Testis (tissue), 5 donors: ENCODE data around the gene MRPL9. TPM values are rescaled to one million over a fixed set of nuclear protein-coding genes. Genes with fewer than 3 reads are reported as not detected.

ENCODE experiments used
- DNase-seq: peaks from one replicate; pipeline ENCODE4 v3.0.0-alpha.2; 2019
- H3K27ac ChIP-seq, 2 donors: fragments of 200-600 bp; sonication (generic); one replicate each; pipeline ENCODE4 v1.5.1; 2019
- H3K27me3 ChIP-seq: fragments of 200-600 bp; sonication (generic); one replicate; pipeline ENCODE4 v1.5.1; 2019
- H3K36me3 ChIP-seq: fragments of 200-600 bp; sonication (generic); one replicate; pipeline ENCODE4 v1.5.1; 2017; ENCODE audit warnings: low read depth; ENCODE audit errors: missing control alignments
- H3K4me1 ChIP-seq: fragments of 200-600 bp; sonication (generic); one replicate; pipeline ENCODE4 v1.5.1; 2019
- H3K4me3 ChIP-seq, 2 donors: fragments of 200-600 bp; sonication (generic); one replicate each; pipeline ENCODE4 v1.5.1; 2017 to 2019
- H3K9me3 ChIP-seq: fragments of 200-600 bp; sonication (generic); one replicate; pipeline ENCODE4 v1.5.1; 2017
- CTCF ChIP-seq, 3 experiments: fragments of 450-650 bp in 2 of 3; fragments of 200-600 bp in 1 of 3; sonication (generic) in 1 of 3; IDR thresholded peaks; one replicate each; pipeline ENCODE4 v1.5.1; 2016 to 2019; ENCODE audit warnings: antibody characterized with exemption in 3 of 3, mild to moderate bottlenecking in 2 of 3, moderate library complexity in 1 of 3
- POLR2A ChIP-seq: fragments of 450-650 bp; IDR thresholded peaks from one replicate; pipeline ENCODE4 v1.6.1; 2017; ENCODE audit warnings: antibody characterized with exemption, mild to moderate bottlenecking, moderate library complexity
- WGBS, 2 donors: methylation state at CpG; one replicate each; pipeline ENCODE4 v1.1.5; 2018; 5-methylcytosine and 5-hydroxymethylcytosine counted together
- intact Hi-C: fragments of 100-400 bp; cut with DNase I; formaldehyde crosslinking; loops from one replicate; pipeline ENCODE4 v1.15.1; 2023; ENCODE audit warnings: low total_unique reads
- long read RNA-seq, 2 donors: transcript quantifications; one replicate each; lab custom pipeline, GENCODE V29; 2026
- polyA plus RNA-seq: library from polyadenylated mRNA; stranded (reverse); fragments of 350-450 nt; fragmentation: Illumina TruSeq; extraction: RNeasy Lipid Tissue Mini Kit (QIAGEN cat#74804); gene quantifications from one replicate; pipeline ENCODE4 v1.2.3, GENCODE V29; 2014; ENCODE audit warnings: low read depth, low replicate concordance; ENCODE audit not compliant: insufficient read depth
- total RNA-seq, 2 donors: library from RNA; depleted of rRNA; stranded (reverse); fragments of >200 nt; gene quantifications; one replicate each; pipeline ENCODE4 v1.2.3, GENCODE V29; 2016

MRPL9 gene
- total RNA-seq (10 to 100 TPM; 53.5 to 70.6 TPM), polyA plus RNA-seq (75.0 TPM)
- long read RNA-seq, donor 1, transcript MRPL9-211 (2 exons, 403 nt): minor isoform, 6 of 55 reads
- long read RNA-seq, donor 1, transcript MRPL9-202 (7 exons, 1,296 nt): major isoform, 31 of 55 reads
- long read RNA-seq, donor 1, transcript MRPL9-203 (3 exons, 348 nt): minor isoform, 5 of 55 reads
- long read RNA-seq, donor 1, partial matches to known transcripts: 10 of 55 reads
- long read RNA-seq, donor 1, other reads (novel, unspliced or antisense): 0 of 55 reads
- long read RNA-seq, donor 2, transcript MRPL9-203 (3 exons, 348 nt): minor isoform, 5 of 40 reads
- long read RNA-seq, donor 2, transcript MRPL9-202 (7 exons, 1,296 nt): major isoform, 21 of 40 reads
- long read RNA-seq, donor 2, partial matches to known transcripts: 7 of 40 reads
- long read RNA-seq, donor 2, other reads (novel, unspliced or antisense): 0 of 40 reads

GRCh38 chr1:151762941-151763921 is at the start of gene MRPL9:
TSS of gene MRPL9 (minus strand) at chr1:151763496. CDS start at chr1:151763479, 17 bp downstream.
- intact Hi-C loops: no loop called here
- Histone ChIP-seq H3K36me3 (no peaks in the 10 kb centered on the region), H3K4me3 (peak within 1 kb of the TSS; percentile 79 to 85), H3K4me1 (no peaks in the 10 kb centered on the region), H3K27me3 (no peaks in the 10 kb centered on the region), H3K9me3 (no peaks in the 10 kb centered on the region), H3K27ac (peak within 1 kb of the TSS; percentile 80 to 84)
- WGBS, 2 donors: 1 to 2% methylated on average over 35 to 60 of the region's 68 CpGs
- no peak for TF ChIP-seq POLR2A
- TF ChIP-seq CTCF (IDR thresholded peaks at IDR 0.05): peak in 1 of 3 experiments; percentile 10
- peak; percentile 92 for DNase-seq

GRCh38 chr1:151811181-151811580 is 47.9 kb upstream of the MRPL9 start:
- TF ChIP-seq CTCF (IDR thresholded peaks at IDR 0.05) (no peak), POLR2A (no peak)
- Histone ChIP-seq H3K4me3 (no peak overlapping the region), H3K27me3 (no peaks in the 10 kb centered on the region), H3K9me3 (no peaks in the 10 kb centered on the region), H3K36me3 (no peaks in the 10 kb centered on the region), H3K4me1 (no peaks in the 10 kb centered on the region), H3K27ac (no peak overlapping the region)
- WGBS, 2 donors: 63 to 74% methylated on average over 9 of the region's 9 CpGs
- DNase-seq: no peak
- intact Hi-C loops: no loop called here

- Histone ChIP-seq H3K36me3 (no peaks in the 10 kb centered on the region), H3K27me3 (no peaks in the 10 kb centered on the region), H3K27ac (no peak overlapping the region), H3K4me3 (no peak overlapping the region), H3K4me1 (no peaks in the 10 kb centered on the region), H3K9me3 (no peaks in the 10 kb centered on the region)
- TF ChIP-seq CTCF (IDR thresholded peaks at IDR 0.05): no peak
- no peak for TF ChIP-seq POLR2A
- intact Hi-C loops: no loop called here
- 96 to 100% methylated on average over 1 of the region's 1 CpG for WGBS, 2 donors
- no peak for DNase-seq
These were observed 46.8 kb upstream of the MRPL9 start for GRCh38 chr1:151809985-151810556.

GRCh38 chr1:151809290-151809984 is 46.1 kb upstream of the MRPL9 start:
- Histone ChIP-seq H3K27ac (no peak overlapping the region), H3K27me3 (no peaks in the 10 kb centered on the region), H3K9me3 (no peaks in the 10 kb centered on the region), H3K4me3 (no peak overlapping the region), H3K36me3 (no peaks in the 10 kb centered on the region), H3K4me1 (no peaks in the 10 kb centered on the region)
- 83 to 84% methylated on average over 7 to 8 of the region's 8 CpGs for WGBS, 2 donors
- no peak for DNase-seq
- TF ChIP-seq CTCF (IDR thresholded peaks at IDR 0.05) (no peak), POLR2A (no peak)
- intact Hi-C loops: no loop called here
